GM21737 (cell line): ENCODE measurements around the gene MIP.
"Not testable (repeated sequence)": the region's sequence is repeated elsewhere in the genome, so short reads cannot be mapped to it uniquely, and the experiment has no call there.

Source experiments
- ATAC-seq: cut with Tn5 transposase; IDR thresholded peaks from one replicate; pipeline ENCODE4 v1.9.1; 2021; ENCODE audit warnings: mild to moderate bottlenecking, moderate library complexity; ENCODE audit not compliant: unreplicated experiment

The MIP gene

GRCh38 chr12:56454557-56454956 lies at the start of gene MIP:
Gene MIP, minus strand, starts transcription at chr12:56454657. Its CDS starts 44 bp downstream, at chr12:56454613.
- no peak for ATAC-seq

GRCh38 chr12:56499879-56500278 lies 45.4 kb upstream of the MIP start:
- ATAC-seq, result not testable (repeated sequence)

- ATAC-seq, result not testable (repeated sequence)
These were observed 45.0 kb upstream of the MIP start for GRCh38 chr12:56499452-56499851.

- ATAC-seq, result not testable (repeated sequence)
These were observed 43.9 kb upstream of the MIP start for GRCh38 chr12:56498126-56498902.

GRCh38 chr12:56496704-56497103 lies 42.2 kb upstream of the MIP start:
- ATAC-seq, result not testable (repeated sequence)

GRCh38 chr12:56494481-56494880 lies 40.0 kb upstream of the MIP start:
- ATAC-seq, result not testable (repeated sequence)

DNA sequence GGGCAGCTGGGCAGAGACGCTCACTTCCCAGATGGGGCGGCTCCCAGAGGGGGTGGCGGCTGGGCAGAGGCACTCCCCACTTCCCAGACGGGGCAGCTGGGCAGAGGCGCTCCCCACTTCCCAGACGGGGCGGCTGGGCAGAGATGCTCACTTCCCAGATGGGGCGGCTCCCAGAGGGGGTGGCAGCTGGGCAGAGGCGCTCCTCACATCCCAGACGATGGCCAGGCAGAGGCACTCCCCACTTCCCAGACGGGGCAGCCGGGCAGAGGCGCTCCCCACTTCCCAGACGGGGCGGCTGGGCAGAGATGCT lies 39.6 kb upstream of the MIP start:
- ATAC-seq, result not testable (repeated sequence)

DNA sequence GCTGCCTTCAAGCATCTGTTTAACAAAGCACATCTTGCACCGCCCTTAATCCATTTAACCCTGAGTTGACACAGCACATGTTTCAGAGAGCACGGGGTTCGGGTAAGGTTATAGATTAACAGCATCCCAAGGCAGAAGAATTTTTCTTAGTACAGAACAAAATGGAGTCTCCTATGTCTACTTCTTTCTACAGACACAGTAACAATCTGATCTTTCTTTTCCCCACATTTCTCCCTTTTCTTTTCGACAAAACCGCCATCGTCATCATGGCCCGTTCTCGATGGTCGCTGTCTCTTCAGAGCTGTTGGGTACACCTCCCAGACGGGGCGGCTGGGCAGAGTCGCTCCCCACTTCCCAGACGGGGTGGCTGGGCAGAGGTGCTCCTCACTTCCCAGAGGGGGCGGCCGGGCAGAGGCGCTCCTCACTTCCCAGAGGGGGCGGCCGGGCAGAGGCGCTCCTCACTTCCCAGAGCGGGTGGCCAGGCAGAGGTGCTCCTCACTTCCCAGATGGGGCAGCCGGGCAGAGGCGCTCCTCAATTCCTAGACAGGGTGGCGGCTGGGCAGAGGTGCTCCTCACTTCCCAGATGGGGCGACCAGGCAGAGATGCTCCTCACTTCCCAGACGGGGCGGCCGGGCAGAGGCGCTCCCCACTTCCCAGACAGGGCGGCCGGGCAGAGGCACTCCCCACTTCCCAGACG lies 39.1 kb upstream of the MIP start:
- not testable (repeated sequence) for ATAC-seq

GRCh38 chr12:56490360-56490759 lies 35.9 kb upstream of the MIP start:
- ATAC-seq, result no peak

DNA sequence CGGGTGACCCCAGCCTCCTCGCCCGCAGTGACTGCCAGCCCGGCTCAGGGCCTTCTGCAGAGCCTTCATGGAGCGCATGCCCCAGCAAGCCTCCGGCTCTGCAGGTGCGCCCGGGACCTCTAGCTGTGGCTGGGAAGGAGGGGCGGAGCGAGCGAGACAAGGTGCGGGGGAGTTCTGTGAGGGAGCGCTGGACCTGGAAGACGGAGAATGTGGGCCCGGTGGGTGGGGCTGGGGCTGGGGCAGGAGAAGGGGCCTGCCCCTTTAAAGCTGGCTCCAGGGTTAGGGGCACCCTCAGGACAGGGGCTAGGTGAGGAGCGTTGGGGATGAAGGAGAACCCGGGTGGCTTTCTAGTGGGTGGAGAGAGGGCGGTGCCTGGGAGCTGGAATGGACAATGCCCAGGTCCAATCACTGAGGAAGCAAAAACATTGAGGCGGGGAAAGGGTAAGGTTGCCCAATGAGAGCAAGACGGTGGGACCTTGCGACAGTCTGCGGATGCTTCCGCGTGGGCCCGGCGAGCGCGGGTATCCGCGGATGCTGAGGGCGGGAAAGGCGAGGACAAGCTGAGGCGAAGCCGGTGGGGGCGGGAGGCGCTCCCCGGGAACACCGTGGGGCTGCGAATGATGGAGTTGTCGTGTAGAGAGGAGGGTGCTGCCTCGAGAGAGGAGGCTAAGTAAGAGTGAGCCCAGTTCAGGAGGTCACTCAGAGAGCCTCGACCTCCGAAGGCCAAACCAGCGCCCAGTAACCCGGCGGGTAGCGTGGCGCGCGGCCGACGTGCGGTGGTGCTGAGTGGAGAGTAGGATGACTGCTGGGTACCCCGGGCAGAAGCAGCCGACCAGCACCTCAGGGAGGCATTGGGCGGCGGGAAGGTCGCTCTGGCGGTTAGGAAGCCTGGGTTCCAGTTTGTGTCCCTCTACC lies 33.8 kb upstream of the MIP start, which contains the start of gene GLS2:
TSS of gene GLS2 (minus strand) at position 121 of the 915 bp plus-strand sequence. CDS start at position 78, 43 bp downstream.
- peak; percentile 89 for ATAC-seq

DNA sequence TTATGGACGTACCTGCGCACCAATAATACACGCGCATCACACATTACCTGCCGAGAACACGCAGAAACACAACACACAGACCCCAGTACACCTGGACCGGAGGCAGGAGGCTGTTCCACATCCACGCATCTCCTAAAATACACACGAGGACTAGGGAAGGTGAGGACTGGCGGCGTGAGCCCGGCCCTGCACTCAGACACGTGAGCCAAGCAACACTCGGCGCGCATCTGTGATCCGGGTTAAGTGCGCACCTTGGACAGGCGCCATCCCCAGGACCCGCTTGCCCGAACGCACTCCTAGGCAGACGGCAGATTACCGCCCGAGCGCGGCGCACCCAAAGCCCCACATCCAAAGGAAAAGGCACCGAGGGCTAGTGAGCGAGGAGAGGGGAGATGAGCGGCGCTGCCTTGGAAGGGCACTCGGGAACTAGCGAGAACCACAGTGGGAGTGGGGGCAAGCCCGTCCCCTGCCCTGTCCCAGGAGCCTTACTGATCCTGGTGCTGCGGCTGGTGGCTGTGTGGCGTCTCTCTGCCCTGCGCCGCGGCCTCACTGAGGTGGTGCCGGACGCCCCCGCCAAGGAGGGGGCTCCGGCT lies 33.1 kb upstream of the MIP start:
- peak; percentile 16 for ATAC-seq

DNA sequence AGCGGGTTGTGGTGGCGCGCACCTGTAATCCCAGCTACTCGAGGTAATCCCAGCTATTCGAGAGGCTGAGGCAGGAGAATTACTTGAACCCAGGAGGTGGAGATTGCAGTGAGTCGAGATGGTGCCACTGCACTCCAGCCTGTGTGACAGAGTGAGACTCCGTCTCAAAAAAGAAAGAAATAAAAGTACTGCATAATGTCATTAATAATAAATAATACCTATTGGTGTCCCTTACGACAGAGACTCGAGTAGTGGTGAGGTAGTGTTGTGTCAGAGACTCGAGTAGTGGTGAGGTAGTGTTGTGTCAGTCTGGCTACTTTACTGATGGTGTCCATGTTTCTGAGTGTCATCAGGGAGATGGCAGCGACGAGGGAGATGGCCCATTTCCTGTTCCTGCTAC lies 32.2 kb upstream of the MIP start:
- no peak for ATAC-seq

DNA sequence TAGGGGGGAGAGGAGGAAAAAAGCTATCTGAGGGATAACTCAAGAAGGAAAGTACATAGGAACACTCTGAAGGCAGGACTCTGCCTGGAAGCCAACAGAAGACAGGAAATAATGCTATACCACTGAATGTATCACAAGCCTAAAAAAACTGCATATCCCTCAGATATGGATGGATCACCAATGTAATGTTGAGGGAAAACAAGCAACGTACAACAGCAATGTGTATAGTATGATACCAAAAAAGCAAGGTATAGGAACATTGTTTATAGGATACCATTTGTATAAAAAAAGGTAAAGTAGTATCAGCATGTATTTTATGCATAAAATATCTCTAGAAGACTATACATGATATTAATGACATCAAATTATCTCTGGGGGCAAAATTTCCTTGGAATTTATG lies 30.1 kb upstream of the MIP start:
- no peak for ATAC-seq

DNA sequence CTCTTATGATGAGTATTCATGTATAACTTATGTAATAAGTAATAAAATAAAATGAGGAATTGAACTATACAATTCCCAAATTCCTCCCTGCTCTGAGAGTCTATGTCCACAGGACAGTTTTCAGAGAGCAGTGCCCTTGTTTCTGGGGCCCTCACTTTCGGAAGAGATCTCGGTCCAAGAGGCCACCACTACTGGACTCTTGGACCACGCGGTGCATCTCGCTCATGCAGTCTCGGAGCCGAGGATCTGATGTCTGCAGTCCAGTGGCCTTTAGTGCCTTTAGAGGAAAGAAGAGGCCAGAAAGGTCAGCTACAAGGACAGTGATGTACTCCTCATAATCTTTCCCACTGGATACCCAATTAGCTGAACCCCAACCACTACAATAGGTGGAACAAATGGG lies 25.2 kb upstream of the MIP start:
- ATAC-seq, result no peak

DNA sequence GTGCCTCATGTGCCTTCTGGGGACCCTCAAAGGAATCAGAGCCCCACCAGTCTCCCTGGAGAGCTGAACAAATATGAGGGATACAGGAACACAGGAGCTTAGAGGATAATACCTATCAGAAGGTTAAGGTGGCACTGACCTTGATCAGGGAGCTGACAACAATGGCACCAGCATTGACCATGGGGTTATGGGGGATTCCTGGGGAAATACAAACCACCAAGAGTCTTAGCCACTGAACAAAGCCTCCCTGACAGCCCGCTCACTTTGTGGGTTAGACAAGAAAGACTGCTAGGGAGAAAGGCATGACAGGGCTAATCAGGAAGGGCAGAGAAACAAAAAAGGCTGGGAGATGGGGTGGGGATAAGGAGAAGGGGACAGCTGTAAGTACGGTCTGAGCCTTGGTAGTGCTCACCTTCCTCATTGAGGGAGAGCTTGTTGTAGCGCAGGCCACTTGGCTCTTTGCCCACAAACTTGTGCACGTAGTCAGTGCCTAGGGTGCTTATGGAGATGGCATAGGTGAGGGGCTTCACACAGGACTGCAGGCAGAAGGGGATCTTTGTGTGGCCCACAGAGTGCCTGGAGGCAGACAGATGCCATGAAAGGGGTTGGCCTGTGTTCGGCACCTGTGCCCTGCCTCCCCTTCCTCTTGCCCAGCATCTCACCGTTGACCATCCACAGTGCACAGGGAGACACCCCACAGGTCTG lies 23.2 kb upstream of the MIP start:
- no peak for ATAC-seq

DNA sequence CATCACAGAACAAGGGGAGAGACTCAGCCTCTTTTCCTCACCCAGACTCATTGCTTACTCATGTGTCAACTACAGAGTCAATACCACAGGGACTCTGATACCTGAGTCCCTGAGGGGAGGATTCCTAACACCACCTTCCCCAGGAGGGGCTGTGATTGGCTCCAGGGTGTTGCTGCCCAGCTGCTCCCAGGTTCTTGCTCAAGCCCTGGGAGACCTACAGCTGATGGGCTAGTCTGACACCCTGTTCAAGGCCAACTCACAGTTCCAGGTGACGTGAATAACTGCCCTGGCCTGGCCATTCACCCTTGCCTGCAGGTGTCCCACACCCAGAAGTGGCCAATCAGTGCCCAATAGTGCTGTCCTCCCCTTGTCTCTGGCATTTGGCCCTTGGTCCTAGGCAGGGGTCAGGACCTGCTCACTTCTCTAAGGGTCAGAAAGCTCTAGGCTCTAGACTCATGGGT lies 22.5 kb upstream of the MIP start:
- no peak for ATAC-seq

DNA sequence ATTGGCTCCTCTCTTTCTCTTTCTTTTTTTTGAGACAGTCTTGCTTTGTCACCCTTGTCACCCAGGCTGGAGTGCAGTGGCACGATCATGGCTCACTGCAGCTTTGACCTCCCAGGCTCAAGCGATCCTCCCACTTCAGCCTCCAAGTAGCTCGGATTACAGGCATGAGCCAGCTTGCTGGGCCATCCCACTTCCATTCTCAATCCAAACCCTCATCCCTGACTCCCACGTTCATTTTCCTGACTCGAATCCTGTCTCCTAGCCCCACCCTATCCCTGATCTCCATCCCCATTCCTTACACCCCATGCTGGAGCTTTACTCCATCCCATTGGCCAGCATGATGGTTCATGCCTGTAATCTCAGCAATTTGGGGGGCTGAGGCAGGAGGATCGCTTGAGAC lies 21.7 kb upstream of the MIP start:
- no peak for ATAC-seq

GRCh38 chr12:56474389-56474788 lies 19.9 kb upstream of the MIP start:
- ATAC-seq, result no peak

DNA sequence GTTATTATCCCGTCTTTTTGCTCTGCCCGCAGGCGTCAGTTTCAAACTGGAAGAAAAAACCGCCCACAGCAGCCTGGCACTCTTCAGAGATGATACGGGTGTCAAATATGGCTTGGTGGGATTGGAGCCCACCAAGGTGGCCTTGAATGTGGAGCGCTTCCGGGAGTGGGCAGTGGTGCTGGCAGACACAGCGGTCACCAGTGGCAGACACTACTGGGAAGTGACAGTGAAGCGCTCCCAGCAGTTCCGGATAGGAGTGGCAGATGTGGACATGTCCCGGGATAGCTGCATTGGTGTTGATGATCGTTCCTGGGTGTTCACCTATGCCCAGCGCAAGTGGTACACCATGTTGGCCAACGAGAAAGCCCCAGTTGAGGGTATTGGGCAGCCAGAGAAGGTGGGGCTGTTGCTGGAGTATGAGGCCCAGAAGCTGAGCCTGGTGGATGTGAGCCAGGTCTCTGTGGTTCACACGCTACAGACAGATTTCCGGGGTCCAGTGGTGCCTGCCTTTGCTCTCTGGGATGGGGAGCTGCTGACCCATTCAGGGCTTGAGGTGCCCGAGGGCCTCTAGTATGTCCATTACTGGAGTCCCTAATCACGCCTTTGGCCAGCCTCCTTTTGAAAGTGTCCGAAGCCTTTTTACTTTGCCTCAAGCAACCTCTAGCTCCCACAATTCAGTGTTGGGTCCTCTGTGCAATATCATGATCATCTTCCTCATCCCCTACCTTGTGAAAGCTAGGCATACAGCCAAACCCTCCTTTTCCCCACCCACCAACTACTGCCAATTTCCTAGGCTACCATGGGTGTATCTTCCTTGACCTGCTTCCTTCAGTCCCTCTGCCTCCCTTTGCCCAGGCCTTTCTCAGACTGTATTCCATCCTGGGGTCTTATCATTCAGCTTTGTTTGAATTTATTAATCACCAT lies 14.8 kb upstream of the MIP start:
- ATAC-seq, result no peak
